Choroid plexus epithelial cell (primary cell): ENCODE results near the gene BTBD10.
A peak's percentile ranks its signal among the peaks of the same experiment; 100 is the strongest.

Source experiments
- DNase-seq: peaks from one replicate; pipeline ENCODE4 v3.0.0-alpha.2; 2010; ENCODE audit warnings: low read depth
- H3K4me3 ChIP-seq: 2 replicates; pipeline ENCODE4 v1.5.1; 2011; ENCODE audit warnings: low read depth, mild to moderate bottlenecking, control low read depth, low read length, moderate library complexity
- TF ChIP-seq, protein P1 (sequence below): conservative IDR thresholded peaks from 2 replicates; pipeline ENCODE4 v1.5.1; 2011; ENCODE audit warnings: low read depth, mild to moderate bottlenecking, control low read depth, inconsistent platforms, low read length, moderate library complexity

BTBD10 gene

GRCh38 chr11:13341026-13341425 lies 122.0 kb downstream of the BTBD10 start:
- no peak overlapping the region for H3K4me3 ChIP-seq
- TF ChIP-seq, protein P1, sequence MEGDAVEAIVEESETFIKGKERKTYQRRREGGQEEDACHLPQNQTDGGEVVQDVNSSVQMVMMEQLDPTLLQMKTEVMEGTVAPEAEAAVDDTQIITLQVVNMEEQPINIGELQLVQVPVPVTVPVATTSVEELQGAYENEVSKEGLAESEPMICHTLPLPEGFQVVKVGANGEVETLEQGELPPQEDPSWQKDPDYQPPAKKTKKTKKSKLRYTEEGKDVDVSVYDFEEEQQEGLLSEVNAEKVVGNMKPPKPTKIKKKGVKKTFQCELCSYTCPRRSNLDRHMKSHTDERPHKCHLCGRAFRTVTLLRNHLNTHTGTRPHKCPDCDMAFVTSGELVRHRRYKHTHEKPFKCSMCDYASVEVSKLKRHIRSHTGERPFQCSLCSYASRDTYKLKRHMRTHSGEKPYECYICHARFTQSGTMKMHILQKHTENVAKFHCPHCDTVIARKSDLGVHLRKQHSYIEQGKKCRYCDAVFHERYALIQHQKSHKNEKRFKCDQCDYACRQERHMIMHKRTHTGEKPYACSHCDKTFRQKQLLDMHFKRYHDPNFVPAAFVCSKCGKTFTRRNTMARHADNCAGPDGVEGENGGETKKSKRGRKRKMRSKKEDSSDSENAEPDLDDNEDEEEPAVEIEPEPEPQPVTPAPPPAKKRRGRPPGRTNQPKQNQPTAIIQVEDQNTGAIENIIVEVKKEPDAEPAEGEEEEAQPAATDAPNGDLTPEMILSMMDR = no peak
- no peak for DNase-seq

DNA sequence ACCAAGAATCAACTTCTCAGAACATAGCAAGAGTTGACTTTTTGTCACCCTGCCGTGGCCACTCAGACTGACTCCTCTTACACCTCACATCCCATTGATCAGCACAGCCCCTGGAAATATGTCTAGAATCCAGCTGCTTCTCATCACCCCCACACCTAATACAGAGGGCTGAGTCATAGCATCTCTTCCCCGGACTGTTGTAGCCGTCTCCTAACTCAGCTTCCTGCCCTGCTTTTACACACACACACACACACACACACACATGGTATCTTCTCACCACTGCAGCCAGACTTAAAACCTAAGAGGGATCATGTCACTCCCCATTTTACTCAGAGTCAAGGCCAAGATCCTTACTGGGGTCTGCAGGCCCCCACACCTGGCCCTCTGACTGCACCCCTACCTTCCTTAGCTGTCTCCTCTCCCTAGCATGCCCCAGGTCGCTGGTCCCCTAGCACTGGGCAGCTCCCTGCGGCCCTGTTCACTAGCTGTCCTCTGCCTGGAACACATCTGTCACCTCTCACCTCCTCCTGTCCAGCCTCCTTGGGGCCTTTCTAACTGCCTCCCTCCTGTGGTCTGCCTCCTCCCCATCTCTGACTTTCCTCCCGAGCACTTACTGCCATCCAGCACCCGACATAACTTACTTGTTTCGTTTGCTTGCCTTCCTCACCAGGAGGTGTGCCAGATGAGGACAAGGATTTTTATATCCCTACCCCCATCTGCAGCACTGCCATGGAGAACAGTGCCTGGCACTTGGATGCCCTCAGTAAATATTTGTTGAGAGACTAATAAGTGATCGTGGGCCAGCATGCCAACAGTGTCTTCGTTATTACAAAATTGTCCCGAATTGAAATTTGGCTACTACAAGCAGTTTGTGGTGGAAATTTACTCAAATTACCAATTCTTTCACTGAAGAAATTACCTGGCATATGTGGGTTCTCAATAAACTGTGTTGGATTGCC lies 123.5 kb downstream of the BTBD10 start:
- H3K4me3 ChIP-seq = no peak overlapping the region
- DNase-seq = peak; percentile 96
- TF ChIP-seq, protein P1 = no peak

DNA sequence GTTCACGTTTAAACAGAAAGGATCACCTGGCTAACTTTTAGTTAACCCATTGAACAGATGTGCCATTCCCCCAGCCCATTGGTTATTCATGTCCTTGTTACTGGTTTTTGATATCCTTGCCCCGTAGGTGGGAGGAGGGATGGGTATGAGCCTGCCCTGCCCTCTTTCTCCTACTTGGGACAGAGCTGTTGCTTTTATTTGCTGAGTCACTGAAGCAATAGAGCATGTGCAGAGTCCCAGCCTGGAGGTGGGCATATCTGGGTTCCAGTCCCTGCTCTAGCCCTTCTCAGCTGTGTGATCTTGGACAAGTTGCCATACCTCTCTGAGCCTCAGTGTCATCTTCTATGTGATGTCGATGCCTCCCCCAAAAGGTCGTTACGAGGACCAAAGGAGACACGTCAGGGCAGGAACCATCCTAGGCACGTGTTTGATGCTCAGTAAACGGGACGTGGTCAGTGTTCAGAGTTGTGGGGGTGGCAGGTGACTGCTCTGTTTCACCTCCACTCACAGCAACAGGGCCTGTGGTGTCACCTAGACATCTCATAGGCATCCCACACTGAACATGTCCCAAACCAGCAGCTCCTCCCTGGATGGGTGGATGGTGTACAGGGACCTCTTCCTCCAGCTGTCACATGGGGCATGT lies 124.5 kb downstream of the BTBD10 start:
- TF ChIP-seq, protein P1 = no peak
- peak overlapping the region; percentile 46 for H3K4me3 ChIP-seq
- DNase-seq = no peak

DNA sequence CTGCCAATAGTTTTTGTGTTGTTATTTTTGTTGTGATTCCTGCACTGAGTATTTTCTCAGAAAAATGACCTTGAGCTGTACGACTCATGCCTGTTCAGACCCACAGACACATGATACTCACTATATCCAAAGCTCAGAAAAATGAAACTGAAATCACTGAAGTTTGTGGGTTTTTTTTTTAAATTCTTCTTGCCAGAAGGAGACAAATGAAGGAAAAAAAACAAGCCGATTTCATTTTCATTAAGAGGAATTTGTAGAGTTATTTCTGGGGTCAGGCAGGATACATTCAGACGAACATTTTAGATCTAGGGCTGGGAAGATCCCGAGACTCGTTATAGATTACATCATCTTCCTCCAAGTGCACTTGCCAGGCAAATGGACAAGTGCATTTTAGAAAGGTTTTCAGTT lies 125.0 kb downstream of the BTBD10 start:
- peak overlapping the region; percentile 46 for H3K4me3 ChIP-seq
- TF ChIP-seq, protein P1 = no peak
- peak; percentile 89 for DNase-seq
